WTC11 (cell line): ENCODE data around the gene HSDL2. TPM values are rescaled to one million over a fixed set of nuclear protein-coding genes. Genes with fewer than 3 reads are reported as not detected.

Source experiments
- ATAC-seq: fragments of 200-7000 bp; cut with Tn5 transposase; 2 replicates; pipeline ENCODE4 v1.10.0; 2021; ENCODE audit warnings: mild to moderate bottlenecking, moderate library complexity
- CTCF ChIA-PET: fragments of 300-600 bp; sonication (Branson Sonifier 250); formaldehyde crosslinking; loops from one replicate; lab custom pipeline; 2021; ENCODE audit warnings: antibody characterized with exemption; lab: Charles Lee
- POLR2A ChIA-PET: fragments of 350-600 bp; sonication (Branson Sonifier 250); formaldehyde crosslinking; loops from one replicate; lab custom pipeline; 2021; ENCODE audit warnings: antibody characterized with exemption; lab: Charles Lee
- DNase-seq: peaks from one replicate; pipeline ENCODE4 v3.0.0; 2021; ENCODE audit warnings: low spot score
- H3K27ac Mint-ChIP-seq: 2 replicates; pipeline ENCODE4 v1.8.0; 2021; ENCODE audit warnings: mixed read lengths
- H3K27me3 Mint-ChIP-seq: 2 replicates; pipeline ENCODE4 v1.8.0; 2021; ENCODE audit warnings: low read depth, mild to moderate bottlenecking, moderate library complexity, mixed read lengths
- H3K36me3 Mint-ChIP-seq: 2 replicates; pipeline ENCODE4 v1.8.0; 2021; ENCODE audit warnings: mixed read lengths
- H3K4me1 Mint-ChIP-seq: 2 replicates; pipeline ENCODE4 v1.8.0; 2022; ENCODE audit warnings: mixed read lengths
- H3K4me3 Mint-ChIP-seq: 2 replicates; pipeline ENCODE4 v1.8.0; 2021; ENCODE audit warnings: mild to moderate bottlenecking, moderate library complexity, mixed read lengths
- H3K9me3 Mint-ChIP-seq: 2 replicates; pipeline ENCODE4 v1.8.0; 2021; ENCODE audit warnings: mixed read lengths
- AR ChIP-seq: fragments of 250-450 bp; sonication (Bioruptor Pico); IDR thresholded peaks from 2 replicates; pipeline ENCODE4 v1.9.0; 2021; ENCODE audit warnings: mild to moderate bottlenecking
- CREM ChIP-seq: sonication (generic); formaldehyde crosslinking; IDR thresholded peaks from 2 replicates; pipeline ENCODE4 v1.8.1; 2022; ENCODE audit warnings: mild to moderate bottlenecking, missing genetic modification reagents, moderate library complexity
- JAZF1 ChIP-seq: fragments of 250-450 bp; sonication (Bioruptor Pico); IDR thresholded peaks from 2 replicates; pipeline ENCODE4 v1.9.0; 2021; ENCODE audit warnings: moderate library complexity, mild to moderate bottlenecking, inconsistent platforms
- KAT7 ChIP-seq: sonication (generic); formaldehyde crosslinking; IDR thresholded peaks from 2 replicates; pipeline ENCODE4 v1.8.1; 2023; ENCODE audit warnings: missing genetic modification reagents, mild to moderate bottlenecking, borderline replicate concordance
- MAX ChIP-seq: sonication (generic); formaldehyde crosslinking; IDR thresholded peaks from 2 replicates; pipeline ENCODE4 v1.8.0; 2022; ENCODE audit warnings: mild to moderate bottlenecking, missing genetic modification reagents
- NFATC4 ChIP-seq: fragments of 250-450 bp; sonication (Bioruptor Pico); IDR thresholded peaks from 2 replicates; pipeline ENCODE4 v1.9.0; 2021; ENCODE audit warnings: mild to moderate bottlenecking
- NR2C2 ChIP-seq: sonication (generic); formaldehyde crosslinking; IDR thresholded peaks from 2 replicates; pipeline ENCODE4 v1.8.0; 2022; ENCODE audit warnings: mild to moderate bottlenecking, missing genetic modification reagents
- PRDM15 ChIP-seq: sonication (generic); formaldehyde crosslinking; IDR thresholded peaks from 2 replicates; pipeline ENCODE4 v1.8.0; 2022; ENCODE audit warnings: missing genetic modification reagents
- PRRX2 ChIP-seq: fragments of 250-450 bp; sonication (Bioruptor Pico); IDR thresholded peaks from 2 replicates; pipeline ENCODE4 v1.8.0; 2021; ENCODE audit warnings: mild to moderate bottlenecking
- SOX15 ChIP-seq: fragments of 250-450 bp; sonication (Bioruptor Pico); IDR thresholded peaks from 2 replicates; pipeline ENCODE4 v1.9.0; 2021; ENCODE audit warnings: mild to moderate bottlenecking
- TEAD1 ChIP-seq: sonication (generic); formaldehyde crosslinking; IDR thresholded peaks from 2 replicates; pipeline ENCODE4 v1.8.0; 2022; ENCODE audit warnings: mild to moderate bottlenecking, missing genetic modification reagents
- ZNF138 ChIP-seq: sonication (generic); formaldehyde crosslinking; conservative IDR thresholded peaks from 2 replicates; pipeline ENCODE4 v1.8.1; 2022; ENCODE audit warnings: mild to moderate bottlenecking, moderate library complexity, missing genetic modification reagents
- ZNF232 ChIP-seq: sonication (generic); formaldehyde crosslinking; IDR thresholded peaks from 2 replicates; pipeline ENCODE4 v1.8.0; 2022; ENCODE audit warnings: mild to moderate bottlenecking, missing genetic modification reagents
- ZNF396 ChIP-seq: fragments of 250-450 bp; sonication (Bioruptor Pico); IDR thresholded peaks from 2 replicates; pipeline ENCODE4 v1.8.0; 2021; ENCODE audit warnings: mild to moderate bottlenecking, moderate library complexity, borderline replicate concordance
- ZNF425 ChIP-seq: fragments of 250-450 bp; sonication (Bioruptor Pico); conservative IDR thresholded peaks from 2 replicates; pipeline ENCODE4 v1.9.0; 2021; ENCODE audit warnings: mild to moderate bottlenecking
- ZNF512 ChIP-seq: sonication (generic); formaldehyde crosslinking; IDR thresholded peaks from 2 replicates; pipeline ENCODE4 v1.8.1; 2022; ENCODE audit warnings: missing genetic modification reagents, borderline replicate concordance
- ZNF532 ChIP-seq: fragments of 250-450 bp; sonication (Bioruptor Pico); IDR thresholded peaks from 2 replicates; pipeline ENCODE4 v1.9.0; 2021; ENCODE audit warnings: mild to moderate bottlenecking, borderline replicate concordance
- total RNA-seq: library from RNA; stranded (reverse); gene quantifications from 3 replicates; pipeline ENCODE4 v1.2.3, GENCODE V29; 2021

The HSDL2 gene
- total RNA-seq, 1 experiment from 2014 or later: 13.8 TPM

- no peak for TF ChIP-seq PRRX2 (CRISPR knock-in tag)
- no peak for TF ChIP-seq PRDM15 (CRISPR knock-in tag)
- TF ChIP-seq AR (CRISPR knock-in tag): no peak
- no peak for TF ChIP-seq ZNF396 (CRISPR knock-in tag)
- no peak for TF ChIP-seq NFATC4
- no peak for TF ChIP-seq SOX15 (CRISPR knock-in tag)
- TF ChIP-seq MAX: no peak
- no peak for TF ChIP-seq ZNF425 (CRISPR knock-in tag)
- no peak for TF ChIP-seq ZNF138 (CRISPR knock-in tag)
- TF ChIP-seq KAT7 (CRISPR knock-in tag): no peak
- no peak for TF ChIP-seq TEAD1 (CRISPR knock-in tag)
- no peak for TF ChIP-seq NR2C2 (CRISPR knock-in tag)
- TF ChIP-seq CREM (CRISPR knock-in tag): no peak
- no peak for TF ChIP-seq ZNF232
- Mint-ChIP-seq H3K9me3 (peaks cover 31% of the 10 kb centered on the region), H3K4me3 (no peak overlapping the region), H3K36me3 (peaks cover 37% of the 10 kb centered on the region), H3K4me1 (peaks cover 9% of the 10 kb centered on the region), H3K27me3 (no peaks in the 10 kb centered on the region), H3K27ac (no peak overlapping the region; the same call in 1 of the 2 replicates)
- ATAC-seq (no peak), DNase-seq (no peak)
- ChIA-PET POLR2A (interaction anchor here (0.6 kb wide), 1 partner anchor 21 kb away, joined by 4 read pairs; the partner anchor contains the start of gene HSDL2), CTCF (interaction anchor here (0.7 to 1.7 kb wide), 3 partner anchors 35 to 340 kb away, joined by 4 to 5 read pairs (median 4); no protein-coding TSS in a partner anchor)
Observed at GRCh38 chr9:112401175-112401815, 21.4 kb downstream of the HSDL2 start.

- peaks cover 17% of the 10 kb centered on the region for H3K9me3 Mint-ChIP-seq
- no peak overlapping the region for H3K4me3 Mint-ChIP-seq
- DNase-seq (no peak), ATAC-seq (no peak)
- H3K27ac Mint-ChIP-seq: no peak overlapping the region
- ChIA-PET POLR2A (interaction anchor here (0.7 to 1.3 kb wide), 2 partner anchors 24 to 531 kb away, joined by 3 to 6 read pairs; partner anchors contain the start of gene HSDL2), CTCF (no interaction called here)
- H3K36me3 Mint-ChIP-seq: peaks cover 30% of the 10 kb centered on the region
- peaks cover 15% of the 10 kb centered on the region for H3K4me1 Mint-ChIP-seq
- no peaks in the 10 kb centered on the region for H3K27me3 Mint-ChIP-seq
- TF ChIP-seq ZNF512 (no peak), JAZF1 (CRISPR knock-in tag) (no peak), ZNF532 (no peak), MAX (no peak)
Observed at GRCh38 chr9:112403614-112404201, 23.8 kb downstream of the HSDL2 start.
